Measurements from ENCODE around the gene CBR4.

Gene CBR4

GRCh38 chr4:169033660-169034059 is 23.6 kb upstream of the CBR4 start:
- no peak for DNase-seq (ENCODE audit: low read depth in 2 of 2)

- DNase-seq (ENCODE audit: low read depth in 2 of 2) = no peak
These were observed 23.0 kb upstream of the CBR4 start for GRCh38 chr4:169032883-169033645.

GRCh38 chr4:169032194-169032593 is 22.1 kb upstream of the CBR4 start:
- no peak for DNase-seq (ENCODE audit: low read depth in 2 of 2)

- no peak for DNase-seq (ENCODE audit: low read depth in 2 of 2)
These were observed 21.3 kb upstream of the CBR4 start for GRCh38 chr4:169031392-169031791.

GRCh38 chr4:169030562-169030982 is 20.5 kb upstream of the CBR4 start:
- DNase-seq (ENCODE audit: low read depth in 2 of 2) = no peak

- DNase-seq (ENCODE audit: low read depth in 2 of 2) = no peak
These were observed 19.9 kb upstream of the CBR4 start for GRCh38 chr4:169029947-169030346.

GRCh38 chr4:169027663-169028062 is 17.6 kb upstream of the CBR4 start:
- no peak for DNase-seq (ENCODE audit: low read depth in 2 of 2)

GRCh38 chr4:169025184-169025583 is 15.1 kb upstream of the CBR4 start:
- DNase-seq (ENCODE audit: low read depth in 2 of 2) = no peak

- DNase-seq (ENCODE audit: low read depth in 2 of 2) = no peak
These were observed 14.7 kb upstream of the CBR4 start for GRCh38 chr4:169024762-169025161.

GRCh38 chr4:169018406-169018805 is 8.4 kb upstream of the CBR4 start:
- DNase-seq (ENCODE audit: low read depth in 2 of 2) = no peak

- no peak for DNase-seq (ENCODE audit: low read depth in 2 of 2)
These were observed 7.9 kb upstream of the CBR4 start for GRCh38 chr4:169017971-169018370.

GRCh38 chr4:169015186-169015623 is 5.2 kb upstream of the CBR4 start:
- no peak for DNase-seq (ENCODE audit: low read depth in 2 of 2)

GRCh38 chr4:169014586-169014985 is 4.5 kb upstream of the CBR4 start:
- no peak for DNase-seq (ENCODE audit: low read depth in 2 of 2)

GRCh38 chr4:169013396-169013795 is 3.3 kb upstream of the CBR4 start:
- DNase-seq (ENCODE audit: low read depth in 2 of 2) = no peak

GRCh38 chr4:169012049-169012448 is 2.0 kb upstream of the CBR4 start:
- DNase-seq (ENCODE audit: low read depth in 2 of 2) = no peak

- no peak for DNase-seq (ENCODE audit: low read depth in 2 of 2)
These were observed 550 bp downstream of the CBR4 start for GRCh38 chr4:169009286-169010124.

GRCh38 chr4:169005453-169006099 is 4.5 kb downstream of the CBR4 start:
- no peak for DNase-seq (ENCODE audit: low read depth in 2 of 2)

GRCh38 chr4:169000315-169000714 is 9.7 kb downstream of the CBR4 start:
- no peak for DNase-seq (ENCODE audit: low read depth in 2 of 2)

GRCh38 chr4:168999809-169000208 is 10.2 kb downstream of the CBR4 start:
- DNase-seq (ENCODE audit: low read depth in 2 of 2) = no peak

GRCh38 chr4:168998596-168998995 is 11.5 kb downstream of the CBR4 start:
- DNase-seq (ENCODE audit: low read depth in 2 of 2) = no peak

GRCh38 chr4:168995537-168996295 is 14.3 kb downstream of the CBR4 start:
- no peak for DNase-seq (ENCODE audit: low read depth in 2 of 2)

- no peak for DNase-seq (ENCODE audit: low read depth in 2 of 2)
These were observed 15.1 kb downstream of the CBR4 start for GRCh38 chr4:168994958-168995357.
